H1 (cell line): ENCODE data around the gene B3GALT4.

Experiments
- BRCA1 ChIP-seq: IDR thresholded peaks from 2 replicates; pipeline ENCODE4 v1.6.1; 2012; ENCODE audit warnings: low read depth, low read length, improper control_type of control experiment
- EP300 ChIP-seq, 2 experiments: IDR thresholded peaks; 1 replicate in 1 of 2; 2 replicates in 1 of 2; pipeline ENCODE4 v1.6.1; 2011 to 2012; ENCODE audit warnings: low read depth in 2 of 2, low read length in 2 of 2, mild to moderate bottlenecking in 2 of 2, borderline replicate concordance in 1 of 2, inconsistent platforms in 1 of 2, moderate library complexity in 1 of 2
- GABPA ChIP-seq: IDR thresholded peaks from 2 replicates; pipeline ENCODE4 v1.6.1; 2011; ENCODE audit warnings: mild to moderate bottlenecking, low read length, moderate library complexity, borderline replicate concordance; ENCODE audit not compliant: insufficient read depth
- TF ChIP-seq, protein P1 (sequence below), 3 experiments: IDR thresholded peaks; 1 replicate in 2 of 3; 2 replicates in 1 of 3; pipeline versions ENCODE4 v1.5.1 to v1.6.1; 2011; ENCODE audit warnings: low read length in 3 of 3, mild to moderate bottlenecking in 3 of 3, inconsistent platforms in 2 of 3, low read depth in 1 of 3, moderate library complexity in 1 of 3; ENCODE audit not compliant: insufficient read depth in 1 of 3; ENCODE audit errors: control extremely low read depth in 1 of 3

- TF ChIP-seq EP300 (IDR thresholded peaks at IDR 0.05; ENCODE audit: borderline replicate concordance in 1 of 2, low read depth in 2 of 2, low read length in 2 of 2) (no peak), BRCA1 (no peak), GABPA (no peak)
- TF ChIP-seq, protein P1, sequence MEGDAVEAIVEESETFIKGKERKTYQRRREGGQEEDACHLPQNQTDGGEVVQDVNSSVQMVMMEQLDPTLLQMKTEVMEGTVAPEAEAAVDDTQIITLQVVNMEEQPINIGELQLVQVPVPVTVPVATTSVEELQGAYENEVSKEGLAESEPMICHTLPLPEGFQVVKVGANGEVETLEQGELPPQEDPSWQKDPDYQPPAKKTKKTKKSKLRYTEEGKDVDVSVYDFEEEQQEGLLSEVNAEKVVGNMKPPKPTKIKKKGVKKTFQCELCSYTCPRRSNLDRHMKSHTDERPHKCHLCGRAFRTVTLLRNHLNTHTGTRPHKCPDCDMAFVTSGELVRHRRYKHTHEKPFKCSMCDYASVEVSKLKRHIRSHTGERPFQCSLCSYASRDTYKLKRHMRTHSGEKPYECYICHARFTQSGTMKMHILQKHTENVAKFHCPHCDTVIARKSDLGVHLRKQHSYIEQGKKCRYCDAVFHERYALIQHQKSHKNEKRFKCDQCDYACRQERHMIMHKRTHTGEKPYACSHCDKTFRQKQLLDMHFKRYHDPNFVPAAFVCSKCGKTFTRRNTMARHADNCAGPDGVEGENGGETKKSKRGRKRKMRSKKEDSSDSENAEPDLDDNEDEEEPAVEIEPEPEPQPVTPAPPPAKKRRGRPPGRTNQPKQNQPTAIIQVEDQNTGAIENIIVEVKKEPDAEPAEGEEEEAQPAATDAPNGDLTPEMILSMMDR (IDR thresholded peaks at IDR 0.05; ENCODE audit: control extremely low read depth in 1 of 3, insufficient read depth in 1 of 3, low read depth in 1 of 3, low read length in 3 of 3) = no peak
Measured at GRCh38 chr6:33243476-33243875, 33.4 kb upstream of the B3GALT4 start.
